Activated T-helper 2 cell treated with anti-CD3 and anti-CD28 coated beads, Interferon-gamma antibody, Interleukin-2, Interleukin-4, amounts not matched to agents 10 μg/mL and 5 μg/mL and 100 μg/mL, durations not matched to agents 14 hours and 24 hours and 36 hours (primary cell): Measurements from ENCODE around the gene BTF3L4. TPM values are rescaled to one million over a fixed set of nuclear protein-coding genes. Genes with fewer than 3 reads are reported as not detected.

Experiments used
- DNase-seq: peaks from one replicate; pipeline ENCODE4 v3.0.0; 2021; ENCODE audit warnings: low spot score
- H3K27ac Mint-ChIP-seq: one replicate; pipeline ENCODE4 v1.8.0; 2021; ENCODE audit warnings: mixed read lengths
- H3K27me3 Mint-ChIP-seq: one replicate; pipeline ENCODE4 v1.8.0; 2021; ENCODE audit warnings: low read depth, mixed read lengths
- H3K36me3 Mint-ChIP-seq: one replicate; pipeline ENCODE4 v1.8.0; 2021; ENCODE audit warnings: low read depth, mixed read lengths
- H3K4me1 Mint-ChIP-seq: one replicate; pipeline ENCODE4 v1.8.0; 2021; ENCODE audit warnings: low read depth, mixed read lengths
- H3K4me3 Mint-ChIP-seq: one replicate; pipeline ENCODE4 v1.8.0; 2021; ENCODE audit warnings: low read depth, mild to moderate bottlenecking, moderate library complexity, mixed read lengths
- H3K9me3 Mint-ChIP-seq: one replicate; pipeline ENCODE4 v1.8.0; 2021; ENCODE audit warnings: mixed read lengths
- intact Hi-C: fragments of 100-400 bp; cut with micrococcal nuclease; formaldehyde crosslinking; loops from one replicate; pipeline ENCODE4 v1.15.1; 2023
- total RNA-seq: library from RNA; stranded (reverse); gene quantifications from 2 replicates; pipeline ENCODE4 v1.2.3, GENCODE V29; 2022

Gene BTF3L4
- total RNA-seq, 1 donor from 2014 or later = 40.8 TPM

GRCh38 chr1:52102336-52103013 lies 46.4 kb downstream of the BTF3L4 start:
- intact Hi-C loops = no loop called here
- H3K9me3 Mint-ChIP-seq = no peaks in the 10 kb centered on the region

GRCh38 chr1:52111492-52111891 lies 55.4 kb downstream of the BTF3L4 start:
- Mint-ChIP-seq H3K36me3 (no peaks in the 10 kb centered on the region), H3K4me1 (no peaks in the 10 kb centered on the region), H3K4me3 (no peak overlapping the region), H3K9me3 (no peaks in the 10 kb centered on the region), H3K27me3 (no peaks in the 10 kb centered on the region), H3K27ac (no peak overlapping the region)
- intact Hi-C loops = no loop called here
- no peak for DNase-seq

More at GRCh38 chr1:52102336-52103013, 46.4 kb downstream of the BTF3L4 start:
- no peak overlapping the region for H3K27ac Mint-ChIP-seq
- no peak for DNase-seq
- no peak overlapping the region for H3K4me3 Mint-ChIP-seq
- peaks cover 7% of the 10 kb centered on the region for H3K27me3 Mint-ChIP-seq
- H3K4me1 Mint-ChIP-seq = peaks cover 12% of the 10 kb centered on the region
- no peaks in the 10 kb centered on the region for H3K36me3 Mint-ChIP-seq

GRCh38 chr1:52112489-52112888 lies 56.4 kb downstream of the BTF3L4 start:
- intact Hi-C loops = no loop called here
- Mint-ChIP-seq H3K4me1 (no peaks in the 10 kb centered on the region), H3K9me3 (no peaks in the 10 kb centered on the region), H3K27ac (no peak overlapping the region), H3K4me3 (no peak overlapping the region), H3K27me3 (no peaks in the 10 kb centered on the region), H3K36me3 (no peaks in the 10 kb centered on the region)
- no peak for DNase-seq

GRCh38 chr1:52119301-52120079 lies 63.4 kb downstream of the BTF3L4 start:
- peaks cover 5% of the 10 kb centered on the region for H3K27me3 Mint-ChIP-seq
- no peak overlapping the region for H3K4me3 Mint-ChIP-seq
- H3K9me3 Mint-ChIP-seq = no peaks in the 10 kb centered on the region
- H3K36me3 Mint-ChIP-seq = no peaks in the 10 kb centered on the region
- no peak for DNase-seq
- no peak overlapping the region for H3K27ac Mint-ChIP-seq
- no peaks in the 10 kb centered on the region for H3K4me1 Mint-ChIP-seq
- intact Hi-C loops = no loop called here

GRCh38 chr1:52122384-52122783 lies 66.3 kb downstream of the BTF3L4 start:
- H3K4me1 Mint-ChIP-seq = peaks cover 4% of the 10 kb centered on the region
- H3K27ac Mint-ChIP-seq = no peak overlapping the region
- H3K9me3 Mint-ChIP-seq = no peaks in the 10 kb centered on the region
- intact Hi-C loops = no loop called here
- no peaks in the 10 kb centered on the region for H3K36me3 Mint-ChIP-seq
- no peak overlapping the region for H3K4me3 Mint-ChIP-seq
- peaks cover 14% of the 10 kb centered on the region for H3K27me3 Mint-ChIP-seq
- DNase-seq = no peak

- Mint-ChIP-seq H3K36me3 (no peaks in the 10 kb centered on the region), H3K27me3 (peaks cover 23% of the 10 kb centered on the region), H3K4me3 (no peak overlapping the region), H3K27ac (no peak overlapping the region), H3K9me3 (no peaks in the 10 kb centered on the region), H3K4me1 (peaks cover 4% of the 10 kb centered on the region)
- intact Hi-C loops = no loop called here
- DNase-seq = no peak
Measured at GRCh38 chr1:52123622-52124021, 67.5 kb downstream of the BTF3L4 start.

GRCh38 chr1:52125736-52126359 lies 69.8 kb downstream of the BTF3L4 start:
- DNase-seq = no peak
- no peak overlapping the region for H3K4me3 Mint-ChIP-seq
- H3K4me1 Mint-ChIP-seq = peaks cover 4% of the 10 kb centered on the region
- no peak overlapping the region for H3K27ac Mint-ChIP-seq
- intact Hi-C loops = loop anchor here (5.0 kb wide), 1 partner anchor 1056 kb away; no protein-coding TSS in a partner anchor
- no peaks in the 10 kb centered on the region for H3K36me3 Mint-ChIP-seq
- peaks cover 34% of the 10 kb centered on the region for H3K27me3 Mint-ChIP-seq
- H3K9me3 Mint-ChIP-seq = no peaks in the 10 kb centered on the region

- no peaks in the 10 kb centered on the region for H3K9me3 Mint-ChIP-seq
- H3K27ac Mint-ChIP-seq = no peak overlapping the region
- peaks cover 37% of the 10 kb centered on the region for H3K27me3 Mint-ChIP-seq
- H3K4me3 Mint-ChIP-seq = no peak overlapping the region
- no peak for DNase-seq
- peaks cover 4% of the 10 kb centered on the region for H3K4me1 Mint-ChIP-seq
- H3K36me3 Mint-ChIP-seq = no peaks in the 10 kb centered on the region
- intact Hi-C loops = loop anchor here (1.0 to 5.0 kb wide), 2 partner anchors 169 to 1055 kb away; no protein-coding TSS in a partner anchor
Measured at GRCh38 chr1:52127181-52128180, 71.4 kb downstream of the BTF3L4 start.

- Mint-ChIP-seq H3K27ac (peak overlapping the region; percentile 14), H3K9me3 (no peaks in the 10 kb centered on the region), H3K36me3 (no peaks in the 10 kb centered on the region), H3K4me1 (peaks cover 27% of the 10 kb centered on the region), H3K4me3 (no peak overlapping the region), H3K27me3 (peaks cover 25% of the 10 kb centered on the region)
- no peak for DNase-seq
- intact Hi-C loops = loop anchor here (5.0 to 10.0 kb wide), 5 partner anchors 83 to 545 kb away; partner anchors contain the start of genes BTF3L4, CC2D1B, ORC1 and PRPF38A
Measured at GRCh38 chr1:52139817-52140540, 83.9 kb downstream of the BTF3L4 start.
